Measurements from ENCODE around the gene MARCHF2. TPM values are rescaled to one million over a fixed set of nuclear protein-coding genes. Genes with fewer than 3 reads are reported as not detected.

The MARCHF2 gene
- total RNA-seq, 3 donors from 2014 or later: 6.4 to 9.5 (median 6.7) TPM

DNA sequence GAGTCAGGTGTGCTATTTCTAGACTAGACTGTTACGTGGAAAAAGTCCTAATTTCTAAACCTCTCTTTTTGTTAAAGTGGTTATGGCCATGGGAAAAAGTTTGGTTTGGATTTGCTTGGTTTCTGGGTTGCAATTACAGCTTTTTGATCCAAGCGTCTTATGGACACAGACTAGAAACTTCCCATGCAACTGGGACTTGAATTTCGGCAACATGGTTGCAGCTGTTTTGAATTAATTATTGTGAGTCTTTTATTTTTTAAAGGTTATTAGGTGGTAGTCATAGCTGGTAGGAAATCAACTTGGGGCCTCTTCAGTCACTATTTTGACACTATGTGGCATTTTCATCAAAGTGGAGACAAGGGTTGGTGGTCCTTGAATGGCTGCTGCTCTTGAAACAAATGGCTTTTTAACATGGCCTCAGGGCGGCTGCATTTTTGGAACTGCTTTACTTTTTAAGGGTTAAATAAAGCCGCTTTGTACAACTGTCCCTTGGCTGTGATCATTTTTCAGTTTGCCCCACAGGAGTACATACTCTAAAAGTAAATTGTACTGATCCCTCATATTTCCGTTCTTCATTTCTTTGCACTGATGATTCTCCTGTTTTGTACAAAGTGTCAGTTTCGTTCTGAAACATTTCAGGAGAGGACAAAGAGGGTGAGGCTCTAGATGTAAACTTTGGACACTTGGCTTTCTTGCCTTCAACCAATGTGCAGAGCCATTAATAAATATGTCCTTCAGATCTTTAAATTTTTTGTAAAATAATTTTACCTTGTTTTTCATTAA is 47.6 kb downstream of the MARCHF2 start:
- peaks cover 45% of the 10 kb centered on the region for H3K36me3 Mint-ChIP-seq (ENCODE audit: insufficient read depth)
- ATAC-seq (no peak), DNase-seq (no peak)
- H3K4me3 Mint-ChIP-seq: no peak overlapping the region
- peaks cover 69% of the 10 kb centered on the region for H3K4me1 Mint-ChIP-seq (ENCODE audit: low read depth)
- H3K27me3 Mint-ChIP-seq (ENCODE audit: low read depth): no peaks in the 10 kb centered on the region
- no peaks in the 10 kb centered on the region for H3K9me3 Mint-ChIP-seq

DNA sequence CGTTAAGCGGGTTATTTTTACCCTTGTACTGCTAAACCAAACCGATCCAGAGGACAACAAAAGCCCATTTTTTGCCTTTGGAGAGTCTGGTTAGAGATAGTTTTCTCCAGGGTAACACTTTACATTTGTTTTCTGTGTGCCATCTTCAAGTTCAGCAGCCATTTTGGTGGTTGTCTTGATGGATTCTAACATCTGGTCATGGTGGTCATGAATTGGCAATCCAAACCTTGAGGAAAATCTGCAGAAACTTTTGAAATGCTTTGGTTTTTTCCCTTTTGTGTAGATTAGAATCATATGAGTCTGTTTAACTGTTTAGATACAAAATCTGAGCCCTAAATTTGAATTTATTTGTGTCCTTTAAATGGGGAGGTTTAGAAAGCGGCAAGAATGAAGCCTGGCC is 48.3 kb downstream of the MARCHF2 start:
- ATAC-seq (no peak), DNase-seq (no peak)
- Mint-ChIP-seq H3K27me3 (ENCODE audit: low read depth) (no peaks in the 10 kb centered on the region), H3K9me3 (no peaks in the 10 kb centered on the region), H3K36me3 (ENCODE audit: insufficient read depth) (peaks cover 48% of the 10 kb centered on the region), H3K4me1 (ENCODE audit: low read depth) (peaks cover 64% of the 10 kb centered on the region), H3K4me3 (no peak overlapping the region)

DNA sequence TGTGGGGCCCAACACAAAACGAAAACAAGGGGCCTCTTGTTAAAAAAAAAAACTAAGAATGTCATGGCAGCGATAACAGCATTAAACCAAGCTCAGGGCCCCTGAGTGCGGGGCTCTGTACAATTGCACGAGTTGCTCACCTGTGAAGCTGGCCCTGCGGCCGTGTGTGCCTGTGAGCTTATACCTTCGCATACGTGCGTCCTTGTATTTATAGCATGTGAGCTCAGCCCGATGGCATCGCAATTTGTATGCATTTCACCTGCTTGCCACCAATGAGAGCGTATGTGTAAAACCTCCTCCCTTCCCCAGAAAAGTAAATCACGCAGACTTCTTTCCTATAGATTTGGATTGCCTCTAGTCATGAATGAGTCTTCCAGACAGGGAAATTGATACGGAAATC is 48.8 kb downstream of the MARCHF2 start:
- Mint-ChIP-seq H3K4me3 (no peak overlapping the region), H3K27me3 (ENCODE audit: low read depth) (no peaks in the 10 kb centered on the region), H3K36me3 (ENCODE audit: insufficient read depth) (peaks cover 46% of the 10 kb centered on the region), H3K4me1 (ENCODE audit: low read depth) (peaks cover 58% of the 10 kb centered on the region), H3K9me3 (no peaks in the 10 kb centered on the region)
- ATAC-seq (no peak), DNase-seq (no peak)

DNA sequence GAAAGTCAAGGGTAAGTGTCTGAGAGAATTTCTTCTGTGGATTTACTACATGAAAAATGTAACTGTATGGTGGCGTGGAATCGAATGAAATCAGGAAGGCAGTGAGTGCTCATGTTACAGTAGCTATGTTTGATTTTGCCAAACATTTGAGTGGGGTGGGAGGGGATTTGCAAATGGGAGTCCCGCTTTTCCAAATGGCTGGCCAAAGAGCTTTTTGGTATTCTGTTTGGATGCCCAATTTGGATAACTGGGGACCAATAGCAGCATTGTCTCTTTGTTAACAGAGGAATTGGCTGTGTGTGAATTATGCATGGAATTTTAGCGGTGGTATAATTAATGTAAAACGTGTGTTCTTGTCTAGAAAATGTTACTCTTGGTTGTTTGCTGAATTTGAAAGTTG is 49.5 kb downstream of the MARCHF2 start:
- H3K36me3 Mint-ChIP-seq (ENCODE audit: insufficient read depth): peaks cover 52% of the 10 kb centered on the region
- H3K4me3 Mint-ChIP-seq: no peak overlapping the region
- H3K4me1 Mint-ChIP-seq (ENCODE audit: low read depth): peaks cover 54% of the 10 kb centered on the region
- no peak for DNase-seq
- no peak for ATAC-seq
- no peaks in the 10 kb centered on the region for H3K9me3 Mint-ChIP-seq
- no peaks in the 10 kb centered on the region for H3K27me3 Mint-ChIP-seq (ENCODE audit: low read depth)

DNA sequence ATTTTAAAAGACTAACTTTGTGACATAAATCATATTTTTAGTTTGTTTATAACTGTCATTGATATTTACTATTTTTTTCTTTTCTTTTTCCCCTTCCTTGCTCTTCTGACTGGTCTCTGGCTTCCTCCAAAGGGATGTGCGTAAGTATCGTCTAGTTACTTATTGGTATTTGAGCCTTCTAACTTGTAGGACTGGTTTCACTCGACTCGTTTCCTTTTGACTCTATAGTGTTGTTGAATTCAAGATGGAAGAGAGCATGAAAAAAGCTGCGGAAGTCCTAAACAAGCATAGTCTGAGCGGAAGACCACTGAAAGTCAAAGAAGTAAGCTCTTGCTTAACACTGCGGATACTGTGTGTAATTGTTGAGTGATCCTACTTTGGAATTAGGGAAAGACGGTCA is 50.3 kb downstream of the MARCHF2 start:
- peaks cover 55% of the 10 kb centered on the region for H3K36me3 Mint-ChIP-seq (ENCODE audit: insufficient read depth)
- no peak for ATAC-seq
- peaks cover 48% of the 10 kb centered on the region for H3K4me1 Mint-ChIP-seq (ENCODE audit: low read depth)
- H3K4me3 Mint-ChIP-seq: no peak overlapping the region
- H3K9me3 Mint-ChIP-seq: no peaks in the 10 kb centered on the region
- H3K27me3 Mint-ChIP-seq (ENCODE audit: low read depth): no peaks in the 10 kb centered on the region
- DNase-seq: no peak

DNA sequence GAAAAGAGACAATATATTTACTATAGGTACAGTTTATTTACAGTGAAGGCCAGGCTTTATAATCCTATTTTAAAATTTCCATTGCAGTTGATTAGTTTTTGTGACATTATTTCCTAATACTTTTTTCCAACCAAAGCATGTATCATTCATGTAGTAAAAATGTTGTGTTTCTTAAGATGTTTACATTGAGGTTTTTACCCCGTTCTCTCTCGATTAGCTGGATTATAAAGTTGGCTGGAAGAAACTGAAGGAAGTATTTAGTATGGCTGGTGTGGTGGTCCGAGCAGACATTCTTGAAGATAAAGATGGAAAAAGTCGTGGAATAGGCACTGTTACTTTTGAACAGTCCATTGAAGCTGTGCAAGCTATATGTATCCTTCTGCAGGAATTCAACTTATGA is 52.9 kb downstream of the MARCHF2 start:
- DNase-seq (no peak), ATAC-seq (no peak)
- H3K9me3 Mint-ChIP-seq: no peaks in the 10 kb centered on the region
- H3K4me3 Mint-ChIP-seq: no peak overlapping the region
- H3K4me1 Mint-ChIP-seq (ENCODE audit: low read depth): peaks cover 24% of the 10 kb centered on the region
- peaks cover 61% of the 10 kb centered on the region for H3K36me3 Mint-ChIP-seq (ENCODE audit: insufficient read depth)
- H3K27me3 Mint-ChIP-seq (ENCODE audit: low read depth): no peaks in the 10 kb centered on the region

DNA sequence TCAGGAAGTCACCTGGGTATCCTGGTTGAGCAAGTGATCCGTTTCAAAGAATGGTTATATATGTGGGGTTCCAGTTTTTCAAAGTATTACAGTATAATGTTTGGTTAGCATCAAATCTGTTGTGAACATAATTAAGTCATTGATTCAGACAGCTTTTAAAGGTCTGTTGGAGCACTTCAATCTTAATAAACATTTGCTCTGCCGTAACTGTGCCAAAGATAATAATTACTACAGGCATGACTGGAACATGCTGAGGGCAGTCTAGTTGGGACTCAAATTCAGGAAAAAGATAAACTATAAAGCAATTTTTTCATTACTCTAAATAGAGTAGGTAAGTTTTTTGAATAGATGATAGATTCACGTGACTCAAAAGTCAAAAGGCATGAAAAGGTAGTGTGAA is 55.0 kb downstream of the MARCHF2 start:
- no peaks in the 10 kb centered on the region for H3K9me3 Mint-ChIP-seq
- peaks cover 59% of the 10 kb centered on the region for H3K36me3 Mint-ChIP-seq (ENCODE audit: insufficient read depth)
- H3K27me3 Mint-ChIP-seq (ENCODE audit: low read depth): no peaks in the 10 kb centered on the region
- H3K4me3 Mint-ChIP-seq: no peak overlapping the region
- DNase-seq (no peak), ATAC-seq (no peak)
- peaks cover 9% of the 10 kb centered on the region for H3K4me1 Mint-ChIP-seq (ENCODE audit: low read depth)

DNA sequence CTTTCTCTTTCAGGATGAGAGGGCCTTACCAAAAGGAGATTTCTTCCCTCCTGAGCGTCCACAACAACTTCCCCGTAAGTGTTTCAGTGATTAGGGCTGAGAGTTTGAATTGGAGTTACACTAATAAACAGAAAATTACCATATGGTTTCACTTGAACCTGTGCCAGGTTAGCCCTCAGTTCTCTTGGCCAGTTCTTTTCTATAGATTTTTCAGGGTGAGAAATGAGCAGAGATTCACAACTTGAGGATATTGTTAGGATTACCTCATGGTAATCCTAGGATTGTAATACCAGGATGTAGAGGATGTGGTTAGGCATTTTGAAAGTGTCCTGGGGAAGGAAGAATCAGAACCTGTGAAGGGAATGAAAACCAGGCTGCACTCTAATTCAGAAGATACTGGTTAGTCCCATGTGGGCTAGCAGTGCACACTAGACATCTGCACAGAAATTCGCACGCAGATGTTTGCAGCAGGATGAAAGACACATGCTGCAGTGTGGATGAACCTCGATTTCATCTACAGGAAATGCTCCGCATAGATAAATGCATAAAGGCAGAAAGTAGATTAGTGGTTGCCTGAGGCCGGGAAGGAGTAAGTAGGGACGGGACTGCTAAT is 55.8 kb downstream of the MARCHF2 start:
- peaks cover 61% of the 10 kb centered on the region for H3K36me3 Mint-ChIP-seq (ENCODE audit: insufficient read depth)
- peaks cover 14% of the 10 kb centered on the region for H3K4me1 Mint-ChIP-seq (ENCODE audit: low read depth)

DNA sequence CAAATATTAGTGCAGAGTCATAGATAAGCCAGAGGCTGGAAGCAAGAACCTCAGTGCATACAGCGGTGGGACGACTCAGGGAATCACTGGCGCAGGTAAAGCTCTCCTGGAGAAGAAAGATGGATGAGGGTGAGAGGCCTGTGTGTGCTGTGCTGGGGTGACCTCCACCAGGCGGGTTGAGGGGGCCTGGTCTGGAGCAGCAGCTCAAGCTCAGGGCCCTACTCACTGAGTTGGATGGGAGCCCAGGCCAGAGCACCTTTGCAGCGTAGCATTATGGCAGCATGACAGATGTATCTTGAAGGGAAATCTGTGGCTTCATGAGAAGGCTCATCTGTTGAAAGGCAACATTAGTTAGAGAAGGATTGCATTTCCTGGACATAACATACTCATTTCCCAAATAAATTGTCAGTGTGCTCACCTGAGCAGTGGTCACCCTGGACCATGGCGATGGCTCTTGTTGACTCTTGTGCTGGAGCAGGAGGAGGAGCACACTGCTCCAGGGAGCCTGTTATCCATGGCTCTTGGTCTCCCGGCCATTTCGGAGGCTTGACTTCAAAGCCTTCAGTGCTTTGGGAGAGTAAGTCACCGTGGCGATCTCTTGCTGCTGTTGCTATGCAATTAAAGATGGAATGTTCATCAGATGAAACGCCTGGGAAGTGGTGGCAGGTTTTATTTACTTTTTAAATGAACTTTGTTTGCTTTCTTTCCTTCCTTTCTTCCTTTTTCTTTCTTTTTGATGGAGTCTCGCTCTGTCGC is 56.7 kb downstream of the MARCHF2 start:
- H3K9me3 Mint-ChIP-seq: no peaks in the 10 kb centered on the region
- H3K4me1 Mint-ChIP-seq (ENCODE audit: low read depth): peaks cover 18% of the 10 kb centered on the region
- ATAC-seq (no peak), DNase-seq (no peak)
- no peaks in the 10 kb centered on the region for H3K27me3 Mint-ChIP-seq (ENCODE audit: low read depth)
- H3K36me3 Mint-ChIP-seq (ENCODE audit: insufficient read depth): peaks cover 57% of the 10 kb centered on the region
- no peak overlapping the region for H3K4me3 Mint-ChIP-seq

More for the DNA sequence above, 55.8 kb downstream of the MARCHF2 start:
- no peak for DNase-seq
- Mint-ChIP-seq H3K9me3 (no peaks in the 10 kb centered on the region), H3K4me3 (no peak overlapping the region), H3K27me3 (ENCODE audit: low read depth) (no peaks in the 10 kb centered on the region)
- ATAC-seq: no peak

DNA sequence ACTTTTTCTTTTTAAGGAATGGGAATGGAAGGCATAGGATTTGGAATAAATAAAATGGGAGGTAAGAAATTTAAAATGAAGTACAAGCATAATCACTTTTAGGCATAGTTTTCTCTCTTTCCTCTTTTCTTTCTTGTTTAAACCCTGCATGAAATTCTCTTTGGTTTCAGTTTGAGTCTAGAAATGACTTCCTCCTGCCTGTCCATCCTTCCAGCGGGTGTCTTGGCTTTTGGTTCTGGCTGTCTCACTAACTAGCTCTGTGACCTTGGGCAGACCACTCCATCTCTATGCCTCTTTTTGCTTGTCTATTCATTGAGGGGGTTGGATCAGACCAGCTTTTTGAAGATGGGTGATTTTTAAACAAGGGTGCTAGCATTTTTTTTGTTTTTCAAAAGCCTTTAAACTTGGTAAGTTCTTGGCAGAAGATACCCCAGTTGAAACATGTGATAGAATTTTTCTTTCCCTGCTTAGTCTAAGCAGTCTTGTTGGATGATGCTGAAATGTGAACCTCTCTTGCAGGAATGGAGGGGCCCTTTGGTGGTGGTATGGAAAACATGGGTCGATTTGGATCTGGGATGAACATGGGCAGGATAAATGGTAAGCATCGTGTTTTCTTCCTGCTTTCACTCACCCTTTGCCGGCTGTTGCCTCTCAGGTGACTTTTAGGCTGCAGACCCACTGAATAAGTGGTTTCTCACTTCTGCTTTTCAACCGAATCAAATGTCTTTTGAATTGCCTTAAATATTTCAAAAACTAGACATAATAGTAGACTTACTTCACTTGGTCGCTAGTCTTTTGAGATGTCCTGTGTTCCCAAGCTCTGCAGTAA is 60.8 kb downstream of the MARCHF2 start:
- DNase-seq (no peak), ATAC-seq (no peak)
- peaks cover 48% of the 10 kb centered on the region for H3K36me3 Mint-ChIP-seq (ENCODE audit: insufficient read depth)
- H3K9me3 Mint-ChIP-seq: no peaks in the 10 kb centered on the region
- H3K4me1 Mint-ChIP-seq (ENCODE audit: low read depth): peaks cover 39% of the 10 kb centered on the region
- no peak overlapping the region for H3K4me3 Mint-ChIP-seq
- no peaks in the 10 kb centered on the region for H3K27me3 Mint-ChIP-seq (ENCODE audit: low read depth)

DNA sequence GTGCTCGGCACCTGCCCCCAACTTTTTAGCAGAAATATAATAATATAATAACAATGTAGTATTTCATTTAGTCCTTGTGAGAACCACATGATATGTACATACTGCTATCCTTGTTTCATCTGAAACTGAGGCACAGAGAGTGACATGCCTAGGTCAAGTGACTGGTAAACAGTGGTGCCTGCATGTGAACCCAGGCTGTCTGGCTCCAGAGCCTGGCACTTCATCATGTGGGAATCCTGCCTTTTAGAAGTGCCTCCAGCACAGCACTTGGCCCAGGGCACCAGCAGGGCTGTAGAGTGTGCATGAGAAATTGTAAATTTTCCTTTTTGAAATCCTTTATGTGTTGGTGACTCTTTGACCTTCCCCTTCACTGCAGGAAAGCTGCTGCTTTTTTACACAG is 61.9 kb downstream of the MARCHF2 start:
- no peak for DNase-seq
- Mint-ChIP-seq H3K4me3 (no peak overlapping the region), H3K36me3 (ENCODE audit: insufficient read depth) (peaks cover 39% of the 10 kb centered on the region), H3K27me3 (ENCODE audit: low read depth) (no peaks in the 10 kb centered on the region), H3K4me1 (ENCODE audit: low read depth) (peaks cover 43% of the 10 kb centered on the region), H3K9me3 (no peaks in the 10 kb centered on the region)
- no peak for ATAC-seq

DNA sequence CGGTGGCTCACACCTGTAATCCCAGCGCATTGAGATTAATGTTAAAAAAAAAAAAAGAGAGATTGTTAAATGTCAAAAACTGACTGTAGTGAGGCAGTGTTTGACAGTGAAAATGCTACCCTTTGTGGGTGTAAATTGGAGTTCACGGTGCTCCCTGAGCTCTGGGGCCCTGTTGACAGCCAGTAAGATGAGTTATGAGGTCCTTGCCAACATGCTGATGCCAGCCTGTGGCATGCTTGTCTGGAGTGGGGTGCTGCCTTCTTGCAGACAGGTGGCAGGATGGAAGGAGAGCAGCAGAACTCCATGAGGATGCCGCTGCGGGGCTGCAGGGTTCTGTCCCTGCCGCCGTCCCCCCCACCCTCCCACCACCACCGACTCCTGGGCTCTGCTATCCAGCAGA is 63.4 kb downstream of the MARCHF2 start:
- Mint-ChIP-seq H3K27me3 (ENCODE audit: low read depth) (no peaks in the 10 kb centered on the region), H3K9me3 (no peaks in the 10 kb centered on the region), H3K4me3 (no peak overlapping the region), H3K36me3 (ENCODE audit: insufficient read depth) (peaks cover 46% of the 10 kb centered on the region), H3K4me1 (ENCODE audit: low read depth) (peaks cover 53% of the 10 kb centered on the region)
- ATAC-seq (no peak), DNase-seq (no peak)

DNA sequence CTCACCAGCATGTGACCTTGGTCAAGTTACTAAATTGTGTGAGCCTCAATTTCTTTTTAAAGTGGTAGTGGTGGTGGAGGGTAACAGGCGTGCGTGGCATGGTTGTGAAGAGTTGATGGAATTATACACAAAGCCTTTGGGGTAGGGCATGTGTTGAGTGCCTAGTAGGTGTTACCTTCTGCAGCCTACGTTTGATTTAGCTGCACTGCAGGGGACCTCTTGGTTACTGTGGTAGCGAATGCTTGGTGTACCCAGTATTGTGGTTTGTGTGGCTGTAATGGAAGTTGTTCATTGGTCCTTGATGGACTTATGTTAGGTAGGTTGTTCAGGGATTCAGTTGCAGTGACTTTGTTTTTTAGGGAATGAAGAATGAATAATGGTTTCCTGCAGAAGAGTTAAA is 64.8 kb downstream of the MARCHF2 start:
- Mint-ChIP-seq H3K4me3 (peak overlapping the region; percentile 11), H3K4me1 (ENCODE audit: low read depth) (peaks cover 54% of the 10 kb centered on the region), H3K27me3 (ENCODE audit: low read depth) (no peaks in the 10 kb centered on the region), H3K36me3 (ENCODE audit: insufficient read depth) (peaks cover 51% of the 10 kb centered on the region), H3K9me3 (no peaks in the 10 kb centered on the region)
- DNase-seq (no peak), ATAC-seq (peak; percentile 24 to 31)

DNA sequence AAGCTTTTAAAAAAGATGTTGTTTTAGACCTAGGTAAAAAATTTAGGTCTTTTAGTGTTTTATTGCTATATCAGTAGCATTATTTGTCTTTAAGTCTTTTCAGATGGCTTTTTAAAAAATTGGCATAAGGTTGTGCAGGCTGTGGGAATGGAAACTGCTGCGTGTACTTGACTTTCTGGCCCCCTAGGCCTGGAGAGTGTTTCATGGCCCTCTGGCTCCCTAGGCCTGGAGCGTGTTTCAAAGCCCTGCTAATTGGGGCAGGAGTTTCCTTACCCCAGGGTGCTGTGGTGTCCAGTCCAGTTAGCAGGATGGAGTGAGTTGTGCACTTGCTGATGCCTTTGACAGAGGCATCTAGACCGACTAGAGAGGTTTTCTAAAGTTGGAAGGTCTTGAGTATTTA is 65.5 kb downstream of the MARCHF2 start:
- H3K4me1 Mint-ChIP-seq (ENCODE audit: low read depth): peaks cover 55% of the 10 kb centered on the region
- H3K27me3 Mint-ChIP-seq (ENCODE audit: low read depth): no peaks in the 10 kb centered on the region
- H3K9me3 Mint-ChIP-seq: no peaks in the 10 kb centered on the region
- H3K4me3 Mint-ChIP-seq: no peak overlapping the region
- DNase-seq: no peak
- ATAC-seq: no peak
- peaks cover 53% of the 10 kb centered on the region for H3K36me3 Mint-ChIP-seq (ENCODE audit: insufficient read depth)
